HG03025 (cell line): ENCODE measurements around the gene KPNA6.
"Not testable (repeated sequence)": the region's sequence is repeated elsewhere in the genome, so short reads cannot be mapped to it uniquely, and the experiment has no call there.

Experiments
- ATAC-seq: cut with Tn5 transposase; IDR thresholded peaks from one replicate; pipeline ENCODE4 v1.9.1; 2021; ENCODE audit warnings: mild to moderate bottlenecking, moderate library complexity; ENCODE audit not compliant: unreplicated experiment, low FRiP score

The KPNA6 gene

DNA sequence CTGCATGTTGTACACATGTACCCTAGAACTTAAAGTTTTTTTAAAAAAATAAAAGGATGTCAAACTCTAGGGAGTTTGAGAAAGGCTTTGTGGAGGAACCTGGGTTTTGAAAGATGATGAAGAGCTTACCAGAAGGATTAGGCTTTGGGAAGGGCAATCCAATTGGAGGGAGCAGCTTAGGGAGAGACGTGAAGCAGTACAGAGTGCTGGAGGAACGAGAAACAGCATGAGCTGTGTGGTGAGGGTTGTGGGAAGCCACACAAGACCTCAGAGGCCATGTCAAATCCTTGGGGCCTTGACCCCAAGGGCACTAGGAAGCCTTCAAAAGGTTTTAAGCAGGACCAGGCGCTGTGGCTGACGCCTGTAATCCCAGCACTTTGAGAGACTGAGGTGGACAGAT lies 8.4 kb upstream of the KPNA6 start:
- no peak for ATAC-seq

DNA sequence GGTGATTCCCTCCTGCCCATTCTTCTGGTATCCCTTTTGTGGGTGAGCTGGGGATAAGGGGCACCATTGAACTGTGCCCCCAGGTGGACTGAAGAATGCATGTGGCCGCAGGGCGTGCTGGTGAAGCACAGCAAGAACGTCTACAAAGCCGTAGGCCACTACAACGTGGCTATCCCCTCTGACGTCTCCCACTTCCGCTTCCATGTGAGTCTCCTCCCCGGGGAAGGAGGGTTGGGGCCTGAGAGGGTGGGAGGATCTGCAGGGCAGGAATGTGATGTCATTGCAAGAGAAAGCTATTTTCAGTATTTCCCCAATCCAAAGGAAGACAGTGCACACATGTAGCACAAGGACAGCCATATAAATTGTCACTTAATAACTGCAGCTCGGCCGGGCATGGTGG lies 7.5 kb upstream of the KPNA6 start:
- no peak for ATAC-seq

- ATAC-seq, result no peak
Observed at GRCh38 chr1:32100807-32101708, 6.8 kb upstream of the KPNA6 start.

- no peak for ATAC-seq
Observed at GRCh38 chr1:32104127-32104526, 3.7 kb upstream of the KPNA6 start.

DNA sequence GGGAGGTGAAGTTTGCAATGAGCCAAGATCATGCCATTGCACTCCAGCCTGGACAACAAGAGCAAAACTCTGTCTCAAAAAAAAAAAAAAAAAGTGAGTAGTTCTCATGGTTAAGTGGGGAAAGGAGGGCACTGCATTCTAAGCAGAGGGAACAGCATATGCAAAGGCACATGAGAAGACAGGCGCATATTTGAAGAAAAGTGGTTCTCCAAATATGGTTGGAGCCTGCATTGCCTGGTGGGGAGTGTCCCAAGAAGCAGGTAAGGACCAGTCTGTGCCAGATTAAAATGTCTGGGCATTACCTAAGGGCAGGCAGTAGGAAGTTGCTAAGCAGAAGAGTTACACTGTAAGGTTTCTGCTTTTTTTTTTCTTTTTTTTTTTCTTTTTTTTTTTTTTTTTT lies 2.5 kb upstream of the KPNA6 start:
- no peak for ATAC-seq

- ATAC-seq, result no peak
Observed at GRCh38 chr1:32106663-32107275, 1.1 kb upstream of the KPNA6 start.

- ATAC-seq, result no peak
Observed at GRCh38 chr1:32111040-32111623, 3.3 kb downstream of the KPNA6 start.

GRCh38 chr1:32111789-32112188 lies 3.9 kb downstream of the KPNA6 start:
- ATAC-seq, result no peak

DNA sequence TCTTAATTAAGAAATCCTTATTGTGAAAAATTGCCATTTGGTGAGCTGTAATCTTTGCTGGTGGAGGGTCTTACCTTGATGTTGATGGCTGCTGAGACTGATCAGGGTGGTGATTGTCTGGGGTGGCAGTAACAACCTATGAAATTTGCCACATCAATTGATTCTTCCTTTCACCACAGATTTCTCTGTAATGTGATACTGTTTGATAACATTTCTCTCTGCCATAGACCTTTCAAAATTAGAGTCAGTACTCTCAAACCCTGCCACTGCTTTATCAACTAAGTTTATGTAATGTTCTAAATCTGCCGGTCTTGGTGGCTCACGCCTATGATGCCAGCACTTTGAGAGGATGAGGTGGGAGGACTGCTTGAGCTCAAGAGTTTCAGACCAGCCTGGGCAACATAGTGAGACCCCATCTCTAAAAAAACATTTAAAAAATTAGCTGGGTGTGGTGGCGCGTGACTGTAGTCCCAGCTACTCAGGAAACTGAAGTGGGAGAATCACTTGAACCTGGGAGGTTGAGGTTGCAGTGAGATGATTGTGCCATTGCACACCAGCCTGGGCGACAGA lies 5.0 kb downstream of the KPNA6 start:
- no peak for ATAC-seq

GRCh38 chr1:32113436-32113835 lies 5.6 kb downstream of the KPNA6 start:
- not testable (repeated sequence) for ATAC-seq

GRCh38 chr1:32114420-32114819 lies 6.6 kb downstream of the KPNA6 start:
- no peak for ATAC-seq

- ATAC-seq, result no peak
Observed at GRCh38 chr1:32115496-32115895, 7.6 kb downstream of the KPNA6 start.

DNA sequence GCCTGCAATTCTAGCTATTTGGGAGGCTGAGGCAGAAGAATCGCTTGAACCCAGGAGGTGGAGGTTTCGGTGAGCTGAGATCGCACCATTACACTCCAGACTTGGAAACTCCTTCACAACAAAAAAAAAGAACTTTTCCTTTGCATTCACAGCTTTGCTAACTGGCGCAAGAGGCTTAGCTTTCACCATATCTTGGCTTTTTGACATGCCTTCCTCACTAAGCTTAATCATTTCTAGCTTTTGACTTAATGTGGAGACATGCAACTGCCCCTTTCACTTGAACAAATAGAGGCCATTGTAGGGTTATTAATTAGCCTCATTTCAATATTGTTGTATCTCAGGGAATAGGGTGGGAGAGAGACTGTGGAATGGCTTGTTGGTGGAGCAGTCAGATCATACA lies 8.7 kb downstream of the KPNA6 start:
- no peak for ATAC-seq

DNA sequence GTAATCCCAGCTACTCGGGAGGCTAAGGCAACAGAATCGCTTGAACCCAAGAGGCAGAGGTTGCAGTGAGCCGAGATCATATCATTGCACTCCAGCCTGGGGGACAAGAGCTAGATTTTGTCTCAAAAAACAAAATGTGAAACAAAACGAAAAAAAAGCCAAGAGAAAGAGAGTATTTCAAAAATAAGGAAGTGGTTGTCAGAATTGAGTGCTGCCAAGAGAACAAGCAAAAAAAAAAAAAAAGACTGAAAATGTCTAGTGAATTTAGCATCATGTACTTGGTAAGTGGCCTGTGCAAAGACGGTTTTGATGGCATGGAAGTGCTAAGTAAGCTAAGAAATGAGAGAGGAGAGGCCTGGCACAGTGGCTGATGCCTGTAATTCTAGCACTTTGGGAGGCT lies 14.3 kb downstream of the KPNA6 start:
- no peak for ATAC-seq

DNA sequence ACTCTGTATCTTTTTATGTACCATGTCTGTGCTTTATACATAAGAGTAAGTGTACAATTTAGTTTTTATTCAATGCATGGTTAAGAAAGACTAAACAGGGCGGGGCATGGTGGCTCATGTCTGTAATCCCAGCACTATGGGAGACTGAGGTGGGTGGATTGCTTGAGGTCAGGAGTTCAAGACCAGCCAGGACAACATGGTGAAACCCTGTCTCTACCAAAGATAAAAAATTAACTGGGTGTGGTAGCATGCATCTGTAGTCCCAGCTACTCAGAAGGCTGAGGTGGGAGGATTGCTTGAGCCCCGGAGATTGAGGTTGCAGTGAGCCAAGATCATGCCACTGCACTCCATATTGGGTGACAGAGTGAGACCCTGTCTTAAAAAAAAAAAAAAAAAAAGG lies 15.5 kb downstream of the KPNA6 start:
- not testable (repeated sequence) for ATAC-seq

- no peak for ATAC-seq
Observed at GRCh38 chr1:32125313-32125712, 17.5 kb downstream of the KPNA6 start.

GRCh38 chr1:32126770-32127169 lies 18.9 kb downstream of the KPNA6 start:
- no peak for ATAC-seq

DNA sequence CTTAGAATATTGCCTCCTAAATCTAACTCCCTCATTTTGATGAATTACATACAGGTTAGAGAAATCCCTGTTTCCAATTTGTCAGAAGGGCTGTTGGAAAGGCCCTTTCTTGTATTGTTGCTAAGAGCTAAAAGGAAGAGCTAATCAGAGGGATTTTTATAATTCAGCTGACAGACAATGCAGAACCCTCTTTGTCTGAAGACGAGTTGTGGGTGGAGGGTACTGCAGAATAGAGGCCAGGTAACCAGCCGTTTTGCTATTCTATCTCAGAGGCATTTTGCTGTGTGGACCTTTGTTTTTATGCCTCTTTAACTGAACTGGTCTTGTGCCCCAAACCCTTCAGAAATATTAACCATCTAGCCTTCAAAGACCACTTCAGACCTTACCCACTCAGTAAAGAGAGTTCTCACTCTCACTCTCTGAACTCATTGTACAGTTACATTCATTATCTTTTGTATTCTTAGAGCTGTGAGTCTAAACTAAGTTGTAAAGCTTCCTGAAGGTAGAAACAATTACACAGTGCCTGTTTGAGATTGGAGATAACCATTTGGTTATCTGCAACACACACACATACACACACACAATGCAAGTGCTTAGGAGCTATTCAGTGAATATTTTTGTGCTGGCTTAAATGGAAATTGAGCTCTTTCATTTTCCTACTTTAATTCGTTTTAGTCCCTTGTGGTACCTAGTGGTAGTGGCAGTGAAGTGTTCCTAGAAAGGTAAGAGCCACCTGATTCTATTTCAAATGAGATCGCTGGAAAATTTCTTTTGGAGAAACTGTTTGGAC lies 19.7 kb downstream of the KPNA6 start:
- ATAC-seq, result no peak

DNA sequence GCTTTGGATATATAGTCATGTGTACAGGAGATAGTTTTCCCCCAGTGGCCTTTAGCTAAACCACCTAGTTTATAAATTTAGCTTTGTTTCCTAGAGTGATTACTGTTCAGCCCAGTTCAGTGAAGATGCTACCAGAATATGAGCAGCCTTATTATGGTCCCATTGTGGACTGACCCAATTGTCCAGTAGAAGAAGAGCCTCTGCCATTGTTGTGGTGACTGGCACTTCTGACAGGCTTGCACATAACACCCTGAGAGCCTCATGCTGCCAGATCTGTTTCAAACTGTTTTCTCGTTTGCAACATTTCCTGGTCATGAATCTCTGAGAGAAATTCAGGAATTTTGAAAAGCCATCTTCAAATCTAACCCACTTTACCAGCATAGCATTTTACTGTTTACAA lies 20.6 kb downstream of the KPNA6 start:
- ATAC-seq, result no peak

GRCh38 chr1:32128964-32129363 lies 21.1 kb downstream of the KPNA6 start:
- no peak for ATAC-seq

DNA sequence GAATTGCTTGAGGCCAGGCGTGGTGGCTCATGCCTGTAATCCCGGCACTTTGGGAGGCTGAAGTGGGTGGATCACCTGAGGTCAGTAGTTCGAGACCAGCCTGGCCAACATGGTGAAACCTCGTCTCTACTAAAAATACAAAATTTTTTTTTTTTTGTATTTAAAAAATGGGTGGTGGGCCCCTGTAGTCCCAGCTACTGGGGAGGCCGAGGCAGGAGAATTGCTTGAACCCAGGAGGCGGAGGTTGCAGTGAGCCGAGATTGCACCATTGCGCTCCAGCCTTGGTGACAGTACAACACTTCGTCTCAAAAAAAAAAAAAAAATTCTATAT lies 26.1 kb downstream of the KPNA6 start:
- not testable (repeated sequence) for ATAC-seq
